Naive thymus-derived CD4-positive, alpha-beta T cell (primary cell): ENCODE measurements around the gene CDKAL1. TPM values are rescaled to one million over a fixed set of nuclear protein-coding genes. Genes with fewer than 3 reads are reported as not detected.

Experiments
- ATAC-seq: fragments of 150-1000 bp; cut with Tn5 transposase; 2 replicates; pipeline ENCODE4 v1.10.0; 2021; ENCODE audit warnings: mild to moderate bottlenecking, moderate library complexity
- CTCF ChIA-PET: fragments of 350-600 bp; sonication (Branson Sonifier 250); formaldehyde crosslinking; loops from one replicate; lab custom pipeline; 2021; ENCODE audit warnings: antibody characterized with exemption; lab: Charles Lee
- POLR2A ChIA-PET: fragments of 350-600 bp; sonication (Branson Sonifier 250); formaldehyde crosslinking; loops from one replicate; lab custom pipeline; 2021; ENCODE audit warnings: antibody characterized with exemption, inconsistent platforms; lab: Charles Lee
- DNase-seq, 9 donors: peaks; one replicate each; pipeline versions ENCODE4 v3.0.0 to v3.0.0-alpha.2; 2020 to 2022; ENCODE audit warnings: mixed read lengths in 1 of 9
- H3K27ac ChIP-seq: one replicate; pipeline ENCODE4 v1.7.0; 2013; ENCODE audit warnings: mild to moderate bottlenecking, low read depth, low read length, moderate library complexity
- H3K27me3 ChIP-seq, 2 donors: one replicate each; pipeline ENCODE4 v1.7.0; 2013; ENCODE audit warnings: low read length in 2 of 2, mild to moderate bottlenecking in 2 of 2, moderate library complexity in 2 of 2; ENCODE audit not compliant: control insufficient read depth in 2 of 2, insufficient read depth in 2 of 2
- H3K36me3 ChIP-seq, 3 experiments: 1 replicate in 2 of 3; 2 replicates in 1 of 3; pipeline ENCODE4 v1.7.0; 2013; ENCODE audit warnings: low read length in 3 of 3, mild to moderate bottlenecking in 3 of 3, moderate library complexity in 1 of 3; ENCODE audit not compliant: insufficient read depth in 3 of 3, control insufficient read depth in 2 of 3
- H3K4me1 ChIP-seq, 2 donors: one replicate each; pipeline ENCODE4 v1.7.0; 2013; ENCODE audit warnings: low read length in 2 of 2, mild to moderate bottlenecking in 2 of 2, moderate library complexity in 1 of 2; ENCODE audit not compliant: control insufficient read depth in 2 of 2, insufficient read depth in 2 of 2
- H3K4me3 ChIP-seq: 2 replicates; pipeline ENCODE4 v1.7.0; 2013; ENCODE audit warnings: mild to moderate bottlenecking, low read length
- H3K9me3 ChIP-seq, 3 experiments: 1 replicate in 2 of 3; 2 replicates in 1 of 3; pipeline ENCODE4 v1.7.0; 2013; ENCODE audit warnings: low read length in 3 of 3; ENCODE audit not compliant: control insufficient read depth in 2 of 3
- H3K27ac Mint-ChIP-seq, 9 donors: one replicate each; pipeline ENCODE4 v1.8.0; 2020 to 2022; ENCODE audit warnings: mixed read lengths in 9 of 9, mild to moderate bottlenecking in 8 of 9, moderate library complexity in 5 of 9, inconsistent platforms in 2 of 9
- H3K27me3 Mint-ChIP-seq, 5 donors: one replicate each; pipeline ENCODE4 v1.8.0; 2021 to 2022; ENCODE audit warnings: mixed read lengths in 5 of 5, mild to moderate bottlenecking in 1 of 5
- H3K36me3 Mint-ChIP-seq, 5 donors: one replicate each; pipeline ENCODE4 v1.8.0; 2020 to 2022; ENCODE audit warnings: mixed read lengths in 5 of 5, mild to moderate bottlenecking in 3 of 5, inconsistent platforms in 1 of 5
- H3K4me1 Mint-ChIP-seq, 7 donors: one replicate each; pipeline ENCODE4 v1.8.0; 2020 to 2022; ENCODE audit warnings: mixed read lengths in 7 of 7, mild to moderate bottlenecking in 3 of 7, inconsistent platforms in 1 of 7
- H3K4me3 Mint-ChIP-seq, 10 donors: one replicate each; pipeline ENCODE4 v1.8.0; 2020 to 2022; ENCODE audit warnings: mild to moderate bottlenecking in 10 of 10, mixed read lengths in 10 of 10, moderate library complexity in 6 of 10, inconsistent platforms in 2 of 10
- H3K9me3 Mint-ChIP-seq, 11 donors: one replicate each; pipeline ENCODE4 v1.8.0; 2020 to 2022; ENCODE audit warnings: mixed read lengths in 11 of 11, mild to moderate bottlenecking in 4 of 11, inconsistent platforms in 1 of 11, moderate library complexity in 1 of 11
- intact Hi-C, 2 donors: fragments of 100-400 bp; cut with micrococcal nuclease; formaldehyde crosslinking; loops; one replicate each; pipeline ENCODE4 v1.15.1; 2023
- polyA plus RNA-seq, 2 donors: library from polyadenylated mRNA; unstranded; fragments of 300-500 nt; fragmentation: Illumina TruSeq; gene quantifications; one replicate each; pipeline ENCODE4 v1.2.3, GENCODE V29; 2021
- total RNA-seq, 6 experiments: library from RNA in 5 of 6; stranded (reverse) in 5 of 6; gene quantifications; 1 replicate in 5 of 6; 2 replicates in 1 of 6; pipeline ENCODE4 v1.2.3 and lab custom pipeline; 2021 to 2026

The CDKAL1 gene
- total and polyA plus RNA-seq, 7 experiments from 2014 or later: 23.6 to 35.8 (median 29.8) TPM

DNA sequence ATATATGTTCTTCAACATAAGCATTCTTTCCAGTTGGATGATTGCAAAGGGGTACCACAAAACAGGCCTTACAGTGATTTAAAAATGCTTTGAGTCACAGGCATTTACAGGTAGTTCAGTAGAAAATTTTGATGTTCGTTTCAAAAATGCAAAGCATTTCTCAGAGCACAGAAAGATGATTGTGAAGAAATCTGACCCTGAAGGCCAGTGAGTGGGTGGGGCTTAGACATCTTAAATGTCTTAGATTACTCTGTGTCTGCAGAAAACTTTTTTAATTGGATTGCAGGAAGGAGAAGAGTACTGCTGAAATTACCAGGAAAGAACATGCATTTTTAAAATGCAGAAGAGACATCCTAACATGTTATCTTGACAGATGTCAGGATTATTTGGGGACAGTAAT, 268.3 kb downstream of the CDKAL1 start:
- Histone ChIP-seq H3K27ac (no peak overlapping the region), H3K27me3 (no peaks in the 10 kb centered on the region), H3K4me1 (no peaks in the 10 kb centered on the region), H3K36me3 (peaks cover 0 to 6% (median 0%) of the 10 kb centered on the region in 3 experiments), H3K4me3 (no peak overlapping the region), H3K9me3 (no peaks in the 10 kb centered on the region)
- no peak for ATAC-seq
- H3K27me3 Mint-ChIP-seq: no peaks in the 10 kb centered on the region
- intact Hi-C loops: no loop called here
- no peak for DNase-seq
- no peak overlapping the region for H3K4me3 Mint-ChIP-seq
- no peak overlapping the region for H3K27ac Mint-ChIP-seq
- CTCF ChIA-PET: no interaction called here
- peaks cover 16 to 62% (median 59%) of the 10 kb centered on the region in 5 donors for H3K36me3 Mint-ChIP-seq
- peaks cover 5 to 39% (median 12%) of the 10 kb centered on the region in 11 donors for H3K9me3 Mint-ChIP-seq
- POLR2A ChIA-PET: no interaction called here
- peaks cover 0 to 4% (median 0%) of the 10 kb centered on the region in 7 donors for H3K4me1 Mint-ChIP-seq

DNA sequence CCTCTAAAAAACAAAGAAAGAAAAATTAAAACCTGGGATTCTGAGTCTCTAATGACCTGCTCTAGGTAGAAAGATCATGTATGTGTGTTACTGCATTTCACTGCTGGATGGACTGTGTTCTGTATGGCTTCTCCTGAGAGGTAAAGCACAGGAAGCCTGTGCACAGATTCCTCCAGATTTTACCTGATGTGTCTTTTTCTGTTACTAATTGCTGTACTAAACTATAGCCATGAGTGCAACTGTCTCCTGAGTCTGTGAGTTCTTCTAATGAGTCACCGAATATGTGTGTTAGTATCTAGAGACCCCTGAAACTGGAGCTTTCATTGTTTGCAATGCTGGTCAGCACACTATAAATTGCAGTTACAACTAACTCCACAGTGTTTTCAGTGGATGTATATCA, 270.8 kb downstream of the CDKAL1 start:
- H3K4me3 ChIP-seq: no peak overlapping the region
- no peak overlapping the region for H3K27ac ChIP-seq
- H3K36me3 ChIP-seq: peaks cover 0 to 6% (median 0%) of the 10 kb centered on the region in 3 experiments
- peaks cover 4 to 39% (median 12%) of the 10 kb centered on the region in 11 donors for H3K9me3 Mint-ChIP-seq
- peaks cover 0 to 4% (median 0%) of the 10 kb centered on the region in 7 donors for H3K4me1 Mint-ChIP-seq
- DNase-seq (no peak), ATAC-seq (no peak)
- no peak overlapping the region for H3K27ac Mint-ChIP-seq
- H3K4me3 Mint-ChIP-seq: no peak overlapping the region
- peaks cover 11 to 67% (median 49%) of the 10 kb centered on the region in 5 donors for H3K36me3 Mint-ChIP-seq
- H3K9me3 ChIP-seq: no peaks in the 10 kb centered on the region
- no peaks in the 10 kb centered on the region for H3K27me3 ChIP-seq
- CTCF ChIA-PET: no interaction called here
- POLR2A ChIA-PET: no interaction called here
- intact Hi-C loops: no loop called here
- H3K4me1 ChIP-seq: no peaks in the 10 kb centered on the region
- H3K27me3 Mint-ChIP-seq: no peaks in the 10 kb centered on the region

DNA sequence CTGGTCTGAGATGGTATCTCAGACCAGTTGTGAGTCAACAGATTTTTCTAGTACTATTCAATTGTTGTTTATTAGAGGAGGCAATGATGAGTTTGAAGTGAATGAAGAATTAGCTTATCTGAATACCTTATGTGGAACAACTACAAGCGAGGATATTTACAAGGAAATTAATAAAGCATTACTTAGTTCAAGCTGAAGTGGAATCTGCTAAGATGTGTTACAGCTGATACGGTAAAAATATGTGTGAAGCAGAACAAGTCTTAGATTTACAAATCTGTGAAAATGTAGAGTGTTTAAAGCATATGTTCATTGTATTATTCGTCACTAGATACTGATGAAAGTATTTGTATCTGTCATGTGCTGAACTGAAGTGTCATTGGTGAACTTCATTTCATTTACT, 272.4 kb downstream of the CDKAL1 start:
- Histone ChIP-seq H3K4me3 (no peak overlapping the region), H3K36me3 (peaks cover 0 to 6% (median 0%) of the 10 kb centered on the region in 3 experiments), H3K27me3 (no peaks in the 10 kb centered on the region), H3K4me1 (no peaks in the 10 kb centered on the region), H3K27ac (no peak overlapping the region), H3K9me3 (no peaks in the 10 kb centered on the region)
- Mint-ChIP-seq H3K4me1 (peaks cover 0 to 6% (median 3%) of the 10 kb centered on the region in 7 donors), H3K9me3 (peaks cover 4 to 39% (median 12%) of the 10 kb centered on the region in 11 donors), H3K4me3 (no peak overlapping the region), H3K27ac (no peak overlapping the region), H3K36me3 (peaks cover 11 to 68% (median 54%) of the 10 kb centered on the region in 5 donors), H3K27me3 (no peaks in the 10 kb centered on the region)
- POLR2A ChIA-PET: no interaction called here
- ATAC-seq (no peak), DNase-seq (no peak)
- CTCF ChIA-PET: no interaction called here
- intact Hi-C loops: no loop called here

DNA sequence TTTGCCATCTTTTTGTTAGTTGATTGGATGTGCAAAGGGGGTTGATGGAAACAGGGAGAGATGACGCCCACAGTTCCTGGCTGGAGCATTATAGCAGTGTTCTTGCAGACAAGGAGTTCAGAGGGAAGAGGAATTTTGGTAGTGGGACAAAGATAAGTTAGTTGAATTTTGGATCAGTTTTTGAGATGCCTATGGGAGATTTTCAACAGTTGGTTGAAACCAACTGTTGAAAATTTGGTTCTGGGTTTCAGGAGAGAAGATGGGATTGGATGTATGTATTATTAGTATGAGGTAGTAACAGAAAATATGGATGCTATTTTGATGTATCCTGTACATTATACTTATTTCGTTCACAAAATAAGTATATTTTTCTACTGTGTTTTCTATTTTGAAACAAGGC, 274.2 kb downstream of the CDKAL1 start:
- CTCF ChIA-PET: no interaction called here

DNA sequence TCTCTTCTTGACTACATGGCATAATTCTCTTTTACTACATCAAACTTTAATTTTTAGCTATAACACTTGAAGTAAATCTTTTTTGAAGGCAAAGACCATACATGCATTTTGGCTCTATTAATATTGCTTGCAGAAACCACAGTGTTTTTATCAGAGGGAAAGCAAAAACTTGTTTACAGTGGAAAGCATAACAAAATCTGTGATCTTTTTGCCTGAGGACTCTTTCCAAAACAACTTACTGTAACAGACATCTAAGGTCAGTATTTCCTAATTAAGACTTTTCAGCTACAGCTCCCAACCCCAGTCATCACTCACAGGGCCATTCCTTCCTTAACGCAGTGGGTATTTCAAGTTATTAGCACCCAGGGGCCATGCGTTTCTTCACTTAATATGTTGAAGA, 274.7 kb downstream of the CDKAL1 start:
- peaks cover 0 to 6% (median 0%) of the 10 kb centered on the region in 7 donors for H3K4me1 Mint-ChIP-seq
- H3K9me3 Mint-ChIP-seq: peaks cover 0 to 36% (median 13%) of the 10 kb centered on the region in 11 donors
- H3K36me3 Mint-ChIP-seq: peaks cover 20 to 73% (median 51%) of the 10 kb centered on the region in 5 donors
- H3K36me3 ChIP-seq: peaks cover 0 to 6% (median 0%) of the 10 kb centered on the region in 3 experiments
- POLR2A ChIA-PET: no interaction called here
- no peak overlapping the region for H3K27ac Mint-ChIP-seq
- H3K9me3 ChIP-seq: no peaks in the 10 kb centered on the region
- H3K27ac ChIP-seq: no peak overlapping the region
- no peak overlapping the region for H3K4me3 Mint-ChIP-seq
- no peaks in the 10 kb centered on the region for H3K27me3 Mint-ChIP-seq
- H3K27me3 ChIP-seq: no peaks in the 10 kb centered on the region
- CTCF ChIA-PET: interaction anchor here (0.5 kb wide), 1 partner anchor 84 kb away, joined by 3 read pairs; no protein-coding TSS in a partner anchor
- intact Hi-C loops: no loop called here
- ATAC-seq (no peak), DNase-seq (no peak)
- H3K4me3 ChIP-seq: no peak overlapping the region
- no peaks in the 10 kb centered on the region for H3K4me1 ChIP-seq

More for the DNA sequence above, 274.2 kb downstream of the CDKAL1 start:
- Mint-ChIP-seq H3K27me3 (no peaks in the 10 kb centered on the region), H3K4me1 (peaks cover 0 to 6% (median 2%) of the 10 kb centered on the region in 7 donors), H3K27ac (peak overlapping the region in 2 of 9 donors; percentile 19 to 64), H3K36me3 (peaks cover 18 to 73% (median 50%) of the 10 kb centered on the region in 5 donors), H3K4me3 (no peak overlapping the region), H3K9me3 (peaks cover 1 to 36% (median 13%) of the 10 kb centered on the region in 11 donors)
- H3K27ac ChIP-seq: no peak overlapping the region
- H3K27me3 ChIP-seq: no peaks in the 10 kb centered on the region
- POLR2A ChIA-PET: no interaction called here
- no peaks in the 10 kb centered on the region for H3K9me3 ChIP-seq
- intact Hi-C loops: no loop called here
- no peak for ATAC-seq
- H3K4me1 ChIP-seq: no peaks in the 10 kb centered on the region
- peaks cover 0 to 6% (median 0%) of the 10 kb centered on the region in 3 experiments for H3K36me3 ChIP-seq
- H3K4me3 ChIP-seq: no peak overlapping the region
- DNase-seq: no peak

DNA sequence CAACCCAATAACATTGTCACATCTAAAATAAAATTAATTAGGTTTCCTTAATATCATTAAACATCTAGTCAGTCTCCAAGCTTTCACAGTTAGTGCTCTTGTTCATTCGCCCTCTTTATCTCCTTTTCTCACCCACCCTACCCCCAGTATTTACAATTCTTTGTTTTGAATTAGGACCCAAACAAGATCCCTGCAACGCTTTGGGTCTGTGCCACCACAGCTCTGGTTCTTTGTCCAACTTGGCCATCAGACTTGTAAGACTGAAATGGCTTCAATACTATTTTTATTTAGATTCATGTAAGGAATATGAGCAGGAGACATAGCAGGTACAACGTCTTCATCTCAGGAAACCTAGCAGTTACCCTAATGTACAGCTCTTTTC, 276.5 kb downstream of the CDKAL1 start:
- H3K9me3 ChIP-seq: no peaks in the 10 kb centered on the region
- CTCF ChIA-PET: no interaction called here
- H3K27me3 Mint-ChIP-seq: no peaks in the 10 kb centered on the region

More for the DNA sequence above, 276.5 kb downstream of the CDKAL1 start:
- Histone ChIP-seq H3K27me3 (no peaks in the 10 kb centered on the region), H3K27ac (no peak overlapping the region), H3K4me1 (no peaks in the 10 kb centered on the region), H3K36me3 (no peaks in the 10 kb centered on the region), H3K4me3 (no peak overlapping the region)
- peaks cover 0 to 22% (median 9%) of the 10 kb centered on the region in 11 donors for H3K9me3 Mint-ChIP-seq
- peaks cover 16 to 66% (median 42%) of the 10 kb centered on the region in 5 donors for H3K36me3 Mint-ChIP-seq
- intact Hi-C loops: no loop called here
- POLR2A ChIA-PET: no interaction called here
- no peak for DNase-seq
- H3K4me3 Mint-ChIP-seq: no peak overlapping the region
- no peak for ATAC-seq
- H3K4me1 Mint-ChIP-seq: peaks cover 0 to 13% (median 5%) of the 10 kb centered on the region in 7 donors
- H3K27ac Mint-ChIP-seq: peak overlapping the region in 1 of 9 donors; percentile 4
